HEK293 (cell line): ENCODE measurements around the gene CFL1.
A peak's percentile ranks its signal among the peaks of the same experiment; 100 is the strongest.

ENCODE experiments used
- CTCF ChIA-PET: fragments of 350-600 bp; formaldehyde crosslinking; extraction: SDS; loops from one replicate; lab custom pipeline; 2021; ENCODE audit warnings: antibody characterized with exemption; lab: Yijun Ruan, JAX
- POLR2A ChIA-PET: fragments of 300-600 bp; formaldehyde crosslinking; extraction: SDS; loops from one replicate; lab custom pipeline; 2020; ENCODE audit warnings: antibody characterized with exemption, inconsistent platforms; lab: Yijun Ruan, JAX
- H3K27ac ChIP-seq: fragments of 200-500 bp; sonication (Bioruptor generic); 2 replicates; pipeline ENCODE4 v1.5.1; 2014; ENCODE audit warnings: low read depth, low read length, control low read depth, inconsistent platforms; ENCODE audit errors: extremely low read depth
- H3K36me3 ChIP-seq, 2 experiments: fragments of 200-500 bp in 1 of 2; sonication (Bioruptor generic) in 1 of 2; 1 replicate in 1 of 2; 2 replicates in 1 of 2; pipeline ENCODE4 v1.5.1; 2014 to 2017; ENCODE audit warnings: inconsistent platforms in 2 of 2, low read length in 2 of 2; ENCODE audit not compliant: control insufficient read depth in 2 of 2, insufficient read depth in 1 of 2
- H3K4me1 ChIP-seq: fragments of 200-500 bp; sonication (Bioruptor generic); 2 replicates; pipeline ENCODE4 v1.5.1; 2014; ENCODE audit warnings: mild to moderate bottlenecking, low read length, inconsistent platforms; ENCODE audit not compliant: control insufficient read depth, insufficient read depth
- H3K4me3 ChIP-seq: 2 replicates; pipeline ENCODE4 v1.5.1; 2011; ENCODE audit warnings: low read depth, mild to moderate bottlenecking, control low read depth, low read length, moderate library complexity
- H3K9me3 ChIP-seq: fragments of 200-500 bp; sonication (Bioruptor generic); 2 replicates; pipeline ENCODE4 v1.5.1; 2014; ENCODE audit warnings: low read depth, low read length, inconsistent platforms; ENCODE audit not compliant: control insufficient read depth, insufficient read depth
- FEZF1 ChIP-seq: fragments of 450-650 bp; formaldehyde crosslinking; IDR thresholded peaks from 2 replicates; pipeline ENCODE4 v1.5.1; 2016; ENCODE audit warnings: missing biosample characterization, missing genetic modification characterization
- MEIS1 ChIP-seq: sonication (generic); formaldehyde crosslinking; IDR thresholded peaks from 2 replicates; pipeline ENCODE4 v1.8.1; 2022; ENCODE audit warnings: missing genetic modification reagents, mild to moderate bottlenecking, borderline replicate concordance
- MYNN ChIP-seq: fragments of 450-650 bp; formaldehyde crosslinking; IDR thresholded peaks from 2 replicates; pipeline ENCODE4 v1.5.1; 2016; ENCODE audit warnings: missing biosample characterization, missing genetic modification characterization, borderline replicate concordance
- PRDM1 ChIP-seq: fragments of 450-650 bp; formaldehyde crosslinking; IDR thresholded peaks from 2 replicates; pipeline ENCODE4; 2016; ENCODE audit warnings: missing biosample characterization, missing genetic modification characterization
- PRDM2 ChIP-seq: fragments of 450-650 bp; formaldehyde crosslinking; IDR thresholded peaks from 2 replicates; pipeline ENCODE4 v1.5.1; 2016; ENCODE audit warnings: missing biosample characterization, missing genetic modification characterization, borderline replicate concordance
- TCF7L2 ChIP-seq: IDR thresholded peaks from 2 replicates; pipeline ENCODE4 v1.6.1; 2011; ENCODE audit warnings: low read depth, mild to moderate bottlenecking, inconsistent platforms, low read length, moderate library complexity, borderline replicate concordance
- ZIC2 ChIP-seq: fragments of 450-650 bp; formaldehyde crosslinking; IDR thresholded peaks from 2 replicates; pipeline ENCODE4 v1.5.1; 2016; ENCODE audit warnings: missing biosample characterization, missing genetic modification characterization
- ZNF174 ChIP-seq: fragments of 450-650 bp; formaldehyde crosslinking; IDR thresholded peaks from 2 replicates; pipeline ENCODE4 v1.5.0; 2017; ENCODE audit warnings: missing biosample characterization, mild to moderate bottlenecking, missing genetic modification characterization
- ZNF19 ChIP-seq: fragments of 450-650 bp; formaldehyde crosslinking; IDR thresholded peaks from 2 replicates; pipeline ENCODE4; 2016; ENCODE audit warnings: missing biosample characterization, missing genetic modification characterization, low read depth
- ZNF311 ChIP-seq: fragments of 450-650 bp; formaldehyde crosslinking; IDR thresholded peaks from 2 replicates; pipeline ENCODE4 v1.5.1; 2017; ENCODE audit warnings: missing biosample characterization, missing genetic modification characterization, borderline replicate concordance
- ZNF426 ChIP-seq: fragments of 450-650 bp; formaldehyde crosslinking; IDR thresholded peaks from 2 replicates; pipeline ENCODE4 v1.5.1; 2017; ENCODE audit warnings: missing biosample characterization, missing genetic modification characterization, mild to moderate bottlenecking, inconsistent platforms, moderate library complexity
- ZNF548 ChIP-seq: fragments of 450-650 bp; formaldehyde crosslinking; IDR thresholded peaks from 2 replicates; pipeline ENCODE4 v1.5.1; 2016; ENCODE audit warnings: missing biosample characterization, missing genetic modification characterization
- ZNF580 ChIP-seq: fragments of 450-650 bp; formaldehyde crosslinking; IDR thresholded peaks from 2 replicates; pipeline ENCODE4 v1.5.1; 2016; ENCODE audit warnings: missing biosample characterization, missing genetic modification characterization
- ZNF704 ChIP-seq: fragments of 450-650 bp; formaldehyde crosslinking; IDR thresholded peaks from 2 replicates; pipeline ENCODE4 v1.5.1; 2016; ENCODE audit warnings: missing biosample characterization, missing genetic modification characterization
- ZNF747 ChIP-seq: fragments of 450-650 bp; formaldehyde crosslinking; IDR thresholded peaks from 2 replicates; pipeline ENCODE4 v1.5.1; 2016; ENCODE audit warnings: missing biosample characterization, missing genetic modification characterization
- ZSCAN16 ChIP-seq: fragments of 450-650 bp; formaldehyde crosslinking; IDR thresholded peaks from 2 replicates; pipeline ENCODE4 v1.5.1; 2016; ENCODE audit warnings: missing biosample characterization, missing genetic modification characterization
- ZSCAN5A ChIP-seq: fragments of 450-650 bp; formaldehyde crosslinking; IDR thresholded peaks from 2 replicates; pipeline ENCODE4 v1.5.1; 2016; ENCODE audit warnings: missing biosample characterization, missing genetic modification characterization

The CFL1 gene

GRCh38 chr11:65855927-65856363 lies 2.0 kb downstream of the CFL1 start:
- Histone ChIP-seq H3K36me3 (peaks cover 0 to 56% of the 10 kb centered on the region in 2 experiments; a peak in 1 of 3 replicates), H3K4me3 (peak overlapping the region; percentile 95), H3K27ac (no peak overlapping the region), H3K4me1 (peaks cover 4% of the 10 kb centered on the region; the same call in 1 of the 2 replicates), H3K9me3 (no peaks in the 10 kb centered on the region)
- POLR2A ChIA-PET = no interaction called here
- CTCF ChIA-PET = no interaction called here
- TF ChIP-seq ZNF580 (tag by site-specific recombination) = no peak
- no peak for TF ChIP-seq ZNF704 (tag by site-specific recombination)
- TF ChIP-seq ZSCAN16 (tag by site-specific recombination) = no peak
- TF ChIP-seq MYNN = no peak

GRCh38 chr11:65854852-65855837 lies 2.8 kb downstream of the CFL1 start:
- Histone ChIP-seq H3K36me3 (peaks cover 0 to 56% of the 10 kb centered on the region in 2 experiments; a peak in 1 of 3 replicates), H3K4me3 (no peak overlapping the region), H3K4me1 (peaks cover 4% of the 10 kb centered on the region; the same call in 1 of the 2 replicates), H3K9me3 (no peaks in the 10 kb centered on the region), H3K27ac (no peak overlapping the region)
- POLR2A ChIA-PET = no interaction called here
- TF ChIP-seq PRDM2 (tag by site-specific recombination) (no peak), ZNF747 (tag by site-specific recombination) (no peak), PRDM1 (tag by site-specific recombination) (no peak), FEZF1 (no peak), ZSCAN5A (tag by site-specific recombination) (no peak), ZNF174 (tag by site-specific recombination) (no peak), ZNF426 (no peak), MEIS1 (CRISPR knock-in tag) (no peak), ZNF19 (tag by site-specific recombination) (no peak), ZNF548 (tag by site-specific recombination) (no peak), ZIC2 (no peak), TCF7L2 (no peak), ZNF311 (tag by site-specific recombination) (no peak)
- CTCF ChIA-PET = interaction anchor here (0.5 to 0.6 kb wide), 2 partner anchors 48 to 136 kb away, joined by 4 read pairs; no protein-coding TSS in a partner anchor
